ENCODE results near the gene MAGI2. TPM values are rescaled to one million over a fixed set of nuclear protein-coding genes. Genes with fewer than 3 reads are reported as not detected.

The MAGI2 gene
- total RNA-seq, 1 donor, result 18.8 TPM

DNA sequence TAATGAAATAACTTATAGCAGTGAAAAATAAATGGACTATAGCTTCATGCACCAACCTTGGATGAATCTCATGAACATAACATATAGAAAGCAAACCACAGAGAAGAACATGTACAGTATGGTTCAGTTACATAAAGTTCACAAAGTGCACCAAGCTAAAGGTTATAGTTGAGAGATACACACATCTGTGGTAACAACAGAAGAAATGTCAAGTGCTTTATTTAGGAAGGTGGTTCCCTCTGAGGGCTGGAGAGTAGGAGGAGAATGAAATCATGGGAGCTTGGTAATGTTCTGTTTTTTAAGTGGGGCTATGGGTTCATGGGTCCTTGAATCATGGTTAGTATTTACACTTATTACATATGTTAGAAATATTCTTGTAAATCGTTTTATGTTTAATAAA lies 1331.6 kb downstream of the MAGI2 start:
- Histone ChIP-seq H3K4me3 (ENCODE audit: insufficient read depth, low read length) (no peak overlapping the region), H3K4me1 (ENCODE audit: insufficient read depth, low read length) (no peaks in the 10 kb centered on the region), H3K36me3 (ENCODE audit: insufficient read depth, low read length) (no peaks in the 10 kb centered on the region), H3K4me2 (ENCODE audit: insufficient read depth, low read length) (no peak overlapping the region), H3K27ac (ENCODE audit: low read depth, low read length) (no peak overlapping the region), H3K9me3 (ENCODE audit: low read depth, low read length) (no peaks in the 10 kb centered on the region), H4K20me1 (ENCODE audit: insufficient read depth, low read length) (no peaks in the 10 kb centered on the region), H2AFZ (ENCODE audit: low read length) (no peak overlapping the region), H3K27me3 (ENCODE audit: insufficient read depth, low read length) (no peaks in the 10 kb centered on the region), H3K79me2 (ENCODE audit: insufficient read depth, low read length) (no peaks in the 10 kb centered on the region)
- TF ChIP-seq CTCF (IDR thresholded peaks at IDR 0.05; ENCODE audit: extremely low read depth, low read depth, low read length), result no peak
- DNase-seq (ENCODE audit: insufficient read length, low spot score, missing footprints), result no peak

- no peaks in the 10 kb centered on the region for H3K27me3 ChIP-seq (ENCODE audit: insufficient read depth, low read length)
- no peaks in the 10 kb centered on the region for H3K79me2 ChIP-seq (ENCODE audit: insufficient read depth, low read length)
- no peaks in the 10 kb centered on the region for H3K36me3 ChIP-seq (ENCODE audit: insufficient read depth, low read length)
- H2AFZ ChIP-seq (ENCODE audit: low read length), result no peak overlapping the region
- H4K20me1 ChIP-seq (ENCODE audit: insufficient read depth, low read length), result no peaks in the 10 kb centered on the region
- no peak for DNase-seq (ENCODE audit: insufficient read length, low spot score, missing footprints)
- H3K4me2 ChIP-seq (ENCODE audit: insufficient read depth, low read length), result no peak overlapping the region
- H3K27ac ChIP-seq (ENCODE audit: low read depth, low read length), result no peak overlapping the region
- no peak for TF ChIP-seq CTCF (IDR thresholded peaks at IDR 0.05; ENCODE audit: extremely low read depth, low read depth, low read length)
- no peaks in the 10 kb centered on the region for H3K9me3 ChIP-seq (ENCODE audit: low read depth, low read length)
- H3K4me3 ChIP-seq (ENCODE audit: insufficient read depth, low read length), result no peak overlapping the region
- no peaks in the 10 kb centered on the region for H3K4me1 ChIP-seq (ENCODE audit: insufficient read depth, low read length)
Observed at GRCh38 chr7:78118470-78118869, 1335.0 kb downstream of the MAGI2 start.

DNA sequence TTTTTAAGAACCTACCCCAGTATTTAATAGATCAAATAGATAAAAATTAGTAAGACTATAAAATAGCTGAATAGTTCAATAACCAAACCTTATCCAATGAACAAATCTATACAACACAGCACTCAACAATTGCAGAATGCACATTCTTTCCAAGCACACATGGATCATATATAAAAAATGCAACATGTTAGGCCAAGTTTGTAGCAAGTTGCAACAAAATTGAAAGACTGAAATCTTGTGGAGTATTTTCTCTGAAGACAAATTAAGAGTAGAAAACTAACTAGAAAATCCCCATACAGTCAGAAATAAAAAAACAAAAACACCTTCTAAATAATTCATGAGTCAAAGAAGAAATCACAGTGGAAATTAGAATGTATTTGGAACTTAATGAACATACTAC lies 1337.6 kb downstream of the MAGI2 start:
- Histone ChIP-seq H3K4me2 (ENCODE audit: insufficient read depth, low read length) (no peak overlapping the region), H3K4me1 (ENCODE audit: insufficient read depth, low read length) (no peaks in the 10 kb centered on the region), H4K20me1 (ENCODE audit: insufficient read depth, low read length) (no peaks in the 10 kb centered on the region), H3K27ac (ENCODE audit: low read depth, low read length) (no peak overlapping the region), H3K9me3 (ENCODE audit: low read depth, low read length) (no peaks in the 10 kb centered on the region), H3K79me2 (ENCODE audit: insufficient read depth, low read length) (no peaks in the 10 kb centered on the region), H3K4me3 (ENCODE audit: insufficient read depth, low read length) (no peak overlapping the region), H3K27me3 (ENCODE audit: insufficient read depth, low read length) (peaks cover 12% of the 10 kb centered on the region), H3K36me3 (ENCODE audit: insufficient read depth, low read length) (no peaks in the 10 kb centered on the region), H2AFZ (ENCODE audit: low read length) (no peak overlapping the region)
- no peak for TF ChIP-seq CTCF (IDR thresholded peaks at IDR 0.05; ENCODE audit: extremely low read depth, low read depth, low read length)
- DNase-seq (ENCODE audit: insufficient read length, low spot score, missing footprints), result no peak

- no peaks in the 10 kb centered on the region for H3K4me1 ChIP-seq (ENCODE audit: insufficient read depth, low read length)
- H3K27me3 ChIP-seq (ENCODE audit: insufficient read depth, low read length), result peaks cover 12% of the 10 kb centered on the region
- no peak overlapping the region for H3K4me2 ChIP-seq (ENCODE audit: insufficient read depth, low read length)
- H2AFZ ChIP-seq (ENCODE audit: low read length), result no peak overlapping the region
- H4K20me1 ChIP-seq (ENCODE audit: insufficient read depth, low read length), result no peaks in the 10 kb centered on the region
- TF ChIP-seq CTCF (IDR thresholded peaks at IDR 0.05; ENCODE audit: extremely low read depth, low read depth, low read length), result no peak
- no peak overlapping the region for H3K27ac ChIP-seq (ENCODE audit: low read depth, low read length)
- H3K9me3 ChIP-seq (ENCODE audit: low read depth, low read length), result no peaks in the 10 kb centered on the region
- H3K79me2 ChIP-seq (ENCODE audit: insufficient read depth, low read length), result no peaks in the 10 kb centered on the region
- DNase-seq (ENCODE audit: insufficient read length, low spot score, missing footprints), result no peak
- no peak overlapping the region for H3K4me3 ChIP-seq (ENCODE audit: insufficient read depth, low read length)
- H3K36me3 ChIP-seq (ENCODE audit: insufficient read depth, low read length), result no peaks in the 10 kb centered on the region
Observed at GRCh38 chr7:78114993-78115392, 1338.5 kb downstream of the MAGI2 start.

Measured in osteoblast (primary cell).